ENCODE data around the gene FANCD2.
"Not testable (repeated sequence)": the region's sequence is repeated elsewhere in the genome, so short reads cannot be mapped to it uniquely, and the experiment has no call there.

The FANCD2 gene

GRCh38 chr3:10081871-10082270, 55.6 kb downstream of the FANCD2 start:
- Histone ChIP-seq H3K9ac (ENCODE audit: low read length) (no peak overlapping the region), H3K27ac (ENCODE audit: low read depth, low read length) (no peak overlapping the region), H3K27me3 (ENCODE audit: control insufficient read depth in 1 of 2, insufficient read depth in 2 of 2, low read length in 2 of 2) (no peaks in the 10 kb centered on the region), H3K9me3 (ENCODE audit: low read length) (no peaks in the 10 kb centered on the region), H3K36me3 (ENCODE audit: insufficient read depth, low read length) (no peaks in the 10 kb centered on the region), H3K4me1 (ENCODE audit: insufficient read depth, low read length) (no peaks in the 10 kb centered on the region), H3K4me3 (ENCODE audit: low read depth in 1 of 2, low read length in 2 of 2) (no peak overlapping the region)

GRCh38 chr3:10085738-10086137, 59.5 kb downstream of the FANCD2 start:
- no peaks in the 10 kb centered on the region for H3K27me3 ChIP-seq (ENCODE audit: control insufficient read depth in 1 of 2, insufficient read depth in 2 of 2, low read length in 2 of 2)
- no peaks in the 10 kb centered on the region for H3K4me1 ChIP-seq (ENCODE audit: insufficient read depth, low read length)
- H3K4me3 ChIP-seq (ENCODE audit: low read depth in 1 of 2, low read length in 2 of 2) = no peak overlapping the region
- no peaks in the 10 kb centered on the region for H3K36me3 ChIP-seq (ENCODE audit: insufficient read depth, low read length)
- no peak overlapping the region for H3K9ac ChIP-seq (ENCODE audit: low read length)
- no peak overlapping the region for H3K27ac ChIP-seq (ENCODE audit: low read depth, low read length)
- H3K9me3 ChIP-seq (ENCODE audit: low read length) = no peaks in the 10 kb centered on the region

- H3K9me3 ChIP-seq (ENCODE audit: low read length) = no peaks in the 10 kb centered on the region
- no peaks in the 10 kb centered on the region for H3K27me3 ChIP-seq (ENCODE audit: control insufficient read depth in 1 of 2, insufficient read depth in 2 of 2, low read length in 2 of 2)
- H3K9ac ChIP-seq (ENCODE audit: low read length) = no peak overlapping the region
- H3K27ac ChIP-seq (ENCODE audit: low read depth, low read length) = no peak overlapping the region
- H3K4me3 ChIP-seq (ENCODE audit: low read depth in 1 of 2, low read length in 2 of 2) = no peak overlapping the region
- H3K4me1 ChIP-seq (ENCODE audit: insufficient read depth, low read length) = no peaks in the 10 kb centered on the region
- H3K36me3 ChIP-seq (ENCODE audit: insufficient read depth, low read length) = no peaks in the 10 kb centered on the region
Measured at GRCh38 chr3:10088256-10088655, 62.0 kb downstream of the FANCD2 start.

- H3K36me3 ChIP-seq (ENCODE audit: insufficient read depth, low read length) = no peaks in the 10 kb centered on the region
Measured at GRCh38 chr3:10090179-10090578, 63.9 kb downstream of the FANCD2 start.

GRCh38 chr3:10090774-10091173, 64.5 kb downstream of the FANCD2 start:
- H3K9ac ChIP-seq (ENCODE audit: low read length); H3K36me3 ChIP-seq (ENCODE audit: insufficient read depth, low read length); H3K4me3 ChIP-seq (ENCODE audit: low read depth in 1 of 2, low read length in 2 of 2); H3K27ac ChIP-seq (ENCODE audit: low read depth, low read length); H3K9me3 ChIP-seq (ENCODE audit: low read length); H3K4me1 ChIP-seq (ENCODE audit: insufficient read depth, low read length); H3K27me3 ChIP-seq (ENCODE audit: control insufficient read depth in 1 of 2, insufficient read depth in 2 of 2, low read length in 2 of 2): not testable (repeated sequence)

More at GRCh38 chr3:10090179-10090578, 63.9 kb downstream of the FANCD2 start:
- no peak overlapping the region for H3K9ac ChIP-seq (ENCODE audit: low read length)
- H3K9me3 ChIP-seq (ENCODE audit: low read length) = no peaks in the 10 kb centered on the region
- no peak overlapping the region for H3K4me3 ChIP-seq (ENCODE audit: low read depth in 1 of 2, low read length in 2 of 2)
- H3K27me3 ChIP-seq (ENCODE audit: control insufficient read depth in 1 of 2, insufficient read depth in 2 of 2, low read length in 2 of 2) = no peaks in the 10 kb centered on the region
- H3K27ac ChIP-seq (ENCODE audit: low read depth, low read length) = no peak overlapping the region
- no peaks in the 10 kb centered on the region for H3K4me1 ChIP-seq (ENCODE audit: insufficient read depth, low read length)

- H3K4me1 ChIP-seq (ENCODE audit: insufficient read depth, low read length) = not testable (repeated sequence)
Measured at GRCh38 chr3:10091387-10091786, 65.2 kb downstream of the FANCD2 start.

GRCh38 chr3:10093678-10094077, 67.4 kb downstream of the FANCD2 start:
- Histone ChIP-seq H3K9ac (ENCODE audit: low read length) (no peak overlapping the region), H3K36me3 (ENCODE audit: insufficient read depth, low read length) (no peaks in the 10 kb centered on the region), H3K4me3 (ENCODE audit: low read depth in 1 of 2, low read length in 2 of 2) (no peak overlapping the region), H3K9me3 (ENCODE audit: low read length) (no peaks in the 10 kb centered on the region), H3K4me1 (ENCODE audit: insufficient read depth, low read length) (no peaks in the 10 kb centered on the region), H3K27ac (ENCODE audit: low read depth, low read length) (no peak overlapping the region), H3K27me3 (ENCODE audit: control insufficient read depth in 1 of 2, insufficient read depth in 2 of 2, low read length in 2 of 2) (no peaks in the 10 kb centered on the region)

More at GRCh38 chr3:10091387-10091786, 65.2 kb downstream of the FANCD2 start:
- H3K36me3 ChIP-seq (ENCODE audit: insufficient read depth, low read length); H3K9ac ChIP-seq (ENCODE audit: low read length); H3K9me3 ChIP-seq (ENCODE audit: low read length); H3K27ac ChIP-seq (ENCODE audit: low read depth, low read length); H3K27me3 ChIP-seq (ENCODE audit: control insufficient read depth in 1 of 2, insufficient read depth in 2 of 2, low read length in 2 of 2); H3K4me3 ChIP-seq (ENCODE audit: low read depth in 1 of 2, low read length in 2 of 2): not testable (repeated sequence)

GRCh38 chr3:10099041-10099440, 72.8 kb downstream of the FANCD2 start:
- no peaks in the 10 kb centered on the region for H3K27me3 ChIP-seq (ENCODE audit: control insufficient read depth in 1 of 2, insufficient read depth in 2 of 2, low read length in 2 of 2)
- H3K9ac ChIP-seq (ENCODE audit: low read length) = no peak overlapping the region
- H3K9me3 ChIP-seq (ENCODE audit: low read length) = no peaks in the 10 kb centered on the region
- no peak overlapping the region for H3K4me3 ChIP-seq (ENCODE audit: low read depth in 1 of 2, low read length in 2 of 2)
- H3K27ac ChIP-seq (ENCODE audit: low read depth, low read length) = no peak overlapping the region
- no peaks in the 10 kb centered on the region for H3K4me1 ChIP-seq (ENCODE audit: insufficient read depth, low read length)
- no peaks in the 10 kb centered on the region for H3K36me3 ChIP-seq (ENCODE audit: insufficient read depth, low read length)

- H3K27me3 ChIP-seq (ENCODE audit: control insufficient read depth in 1 of 2, insufficient read depth in 2 of 2, low read length in 2 of 2) = peaks cover 0 to 5% of the 10 kb centered on the region in 2 donors
- H3K4me1 ChIP-seq (ENCODE audit: insufficient read depth, low read length) = no peaks in the 10 kb centered on the region
- no peak overlapping the region for H3K4me3 ChIP-seq (ENCODE audit: low read depth in 1 of 2, low read length in 2 of 2)
- no peaks in the 10 kb centered on the region for H3K36me3 ChIP-seq (ENCODE audit: insufficient read depth, low read length)
- no peaks in the 10 kb centered on the region for H3K9me3 ChIP-seq (ENCODE audit: low read length)
- H3K27ac ChIP-seq (ENCODE audit: low read depth, low read length) = no peak overlapping the region
- no peak overlapping the region for H3K9ac ChIP-seq (ENCODE audit: low read length)
Measured at GRCh38 chr3:10106919-10107318, 80.7 kb downstream of the FANCD2 start.

- H3K4me1 ChIP-seq (ENCODE audit: insufficient read depth, low read length) = no peaks in the 10 kb centered on the region
- no peaks in the 10 kb centered on the region for H3K36me3 ChIP-seq (ENCODE audit: insufficient read depth, low read length)
- H3K4me3 ChIP-seq (ENCODE audit: low read depth in 1 of 2, low read length in 2 of 2) = no peak within 1 kb of the TSS
- H3K9me3 ChIP-seq (ENCODE audit: low read length) = no peaks in the 10 kb centered on the region
- peaks cover 0 to 5% of the 10 kb centered on the region in 2 donors for H3K27me3 ChIP-seq (ENCODE audit: control insufficient read depth in 1 of 2, insufficient read depth in 2 of 2, low read length in 2 of 2)
- no peak within 1 kb of the TSS for H3K27ac ChIP-seq (ENCODE audit: low read depth, low read length)
- H3K9ac ChIP-seq (ENCODE audit: low read length) = no peak within 1 kb of the TSS
Measured at GRCh38 chr3:10108091-10108490, 81.9 kb downstream of the FANCD2 start, which contains the start of gene FANCD2OS. Gene FANCD2OS (minus strand): TSS chr3:10108255. CDS start chr3:10104774, 3,481 bp downstream.

GRCh38 chr3:10115326-10116137, 89.3 kb downstream of the FANCD2 start, which contains the start of gene BRK1:
Gene BRK1 (plus strand): TSS chr3:10115675. CDS start chr3:10115702, 27 bp downstream.
- H3K27ac ChIP-seq (ENCODE audit: low read depth, low read length) = peak within 1 kb of the TSS; percentile 88
- no peaks in the 10 kb centered on the region for H3K27me3 ChIP-seq (ENCODE audit: control insufficient read depth in 1 of 2, insufficient read depth in 2 of 2, low read length in 2 of 2)
- H3K9me3 ChIP-seq (ENCODE audit: low read length) = no peaks in the 10 kb centered on the region
- peak within 1 kb of the TSS; percentile 78 to 96 for H3K4me3 ChIP-seq (ENCODE audit: low read depth in 1 of 2, low read length in 2 of 2)
- peak within 1 kb of the TSS; percentile 74 for H3K9ac ChIP-seq (ENCODE audit: low read length)
- peaks cover 12% of the 10 kb centered on the region for H3K4me1 ChIP-seq (ENCODE audit: insufficient read depth, low read length)
- H3K36me3 ChIP-seq (ENCODE audit: insufficient read depth, low read length) = peaks cover 2% of the 10 kb centered on the region

GRCh38 chr3:10116138-10116460, 89.9 kb downstream of the FANCD2 start:
- Histone ChIP-seq H3K4me1 (ENCODE audit: insufficient read depth, low read length) (peaks cover 12% of the 10 kb centered on the region), H3K27me3 (ENCODE audit: control insufficient read depth in 1 of 2, insufficient read depth in 2 of 2, low read length in 2 of 2) (no peaks in the 10 kb centered on the region), H3K27ac (ENCODE audit: low read depth, low read length) (peak overlapping the region; percentile 88), H3K9ac (ENCODE audit: low read length) (peak overlapping the region; percentile 74), H3K4me3 (ENCODE audit: low read depth in 1 of 2, low read length in 2 of 2) (peak overlapping the region; percentile 78 to 96), H3K9me3 (ENCODE audit: low read length) (no peaks in the 10 kb centered on the region), H3K36me3 (ENCODE audit: insufficient read depth, low read length) (peaks cover 3% of the 10 kb centered on the region)
